MM.1S (cell line): ENCODE data around the gene ATG4B.
A peak's percentile ranks its signal among the peaks of the same experiment; 100 is the strongest.
"Not testable (repeated sequence)": the region's sequence is repeated elsewhere in the genome, so short reads cannot be mapped to it uniquely, and the experiment has no call there.

Experiments
- DNase-seq: peaks from one replicate; pipeline ENCODE4 v3.0.0-alpha.2; 2015
- H2AFZ ChIP-seq: fragments of 300-600 bp; sonication (generic); 2 replicates; pipeline ENCODE4 v1.6.0; 2016; ENCODE audit warnings: antibody characterized with exemption, low read length
- H3F3A ChIP-seq: fragments of 300-600 bp; sonication (generic); 2 replicates; pipeline ENCODE4 v1.6.1; 2016; ENCODE audit warnings: mild to moderate bottlenecking, antibody characterized with exemption, low read length, moderate library complexity, mixed read lengths; ENCODE audit not compliant: insufficient read depth
- H3K27ac ChIP-seq: fragments of 300-600 bp; sonication (generic); 2 replicates; pipeline ENCODE4 v1.5.1; 2016; ENCODE audit warnings: mild to moderate bottlenecking, low read length
- H3K27me3 ChIP-seq: fragments of 300-600 bp; sonication (generic); replicated peaks from 2 replicates; pipeline ENCODE4 v1.6.0; 2016; ENCODE audit warnings: low read length; ENCODE audit not compliant: insufficient read depth
- H3K36me3 ChIP-seq: fragments of 300-600 bp; sonication (generic); replicated peaks from 2 replicates; pipeline ENCODE4 v1.6.1; 2016; ENCODE audit warnings: mild to moderate bottlenecking, low read length, mixed read lengths; ENCODE audit not compliant: insufficient read depth
- H3K4me1 ChIP-seq: fragments of 300-600 bp; sonication (generic); 2 replicates; pipeline ENCODE4 v1.6.1; 2016; ENCODE audit warnings: low read length, mixed read lengths
- H3K4me2 ChIP-seq: fragments of 300-600 bp; sonication (generic); 2 replicates; pipeline ENCODE4 v1.6.0; 2016; ENCODE audit warnings: low read depth, low read length
- H3K4me3 ChIP-seq: fragments of 300-600 bp; sonication (generic); 2 replicates; pipeline ENCODE4 v1.5.1; 2016; ENCODE audit warnings: low read length, mixed read lengths
- H3K79me2 ChIP-seq: fragments of 300-600 bp; sonication (generic); 2 replicates; pipeline ENCODE4 v1.6.1; 2016; ENCODE audit warnings: mixed run types, low read length, mixed read lengths
- H3K9ac ChIP-seq: fragments of 300-600 bp; sonication (generic); 2 replicates; pipeline ENCODE4 v1.6.1; 2016; ENCODE audit warnings: low read length, mixed read lengths
- H3K9me2 ChIP-seq: fragments of 300-600 bp; sonication (generic); replicated peaks from 2 replicates; pipeline ENCODE4 v1.6.1; 2016; ENCODE audit warnings: mild to moderate bottlenecking, low read length, mixed read lengths; ENCODE audit not compliant: insufficient read depth
- H3K9me3 ChIP-seq: fragments of 300-600 bp; sonication (generic); replicated peaks from 2 replicates; pipeline ENCODE4 v1.6.1; 2016; ENCODE audit warnings: mild to moderate bottlenecking, low read length, mixed read lengths; ENCODE audit not compliant: insufficient read depth
- H4K20me1 ChIP-seq: fragments of 300-600 bp; sonication (generic); 2 replicates; pipeline ENCODE4 v1.6.1; 2016; ENCODE audit warnings: mild to moderate bottlenecking, low read length, moderate library complexity, mixed read lengths; ENCODE audit not compliant: insufficient read depth
- EZH2 ChIP-seq: fragments of 300-600 bp; sonication (generic); optimal IDR thresholded peaks from 2 replicates; pipeline ENCODE3; 2017; ENCODE audit warnings: low read depth, mild to moderate bottlenecking, antibody characterized with exemption, low read length, mixed read lengths
- EZH2phosphoT487 ChIP-seq: fragments of 300-600 bp; sonication (generic); IDR thresholded peaks from 2 replicates; pipeline ENCODE4 v1.6.1; 2018; ENCODE audit warnings: antibody characterized with exemption, low read length
- TF ChIP-seq, protein P1 (sequence below): fragments of 300-600 bp; sonication (generic); IDR thresholded peaks from 2 replicates; pipeline ENCODE4 v1.5.1; 2016; ENCODE audit warnings: antibody characterized with exemption, low read length, mixed read lengths

ATG4B gene

DNA sequence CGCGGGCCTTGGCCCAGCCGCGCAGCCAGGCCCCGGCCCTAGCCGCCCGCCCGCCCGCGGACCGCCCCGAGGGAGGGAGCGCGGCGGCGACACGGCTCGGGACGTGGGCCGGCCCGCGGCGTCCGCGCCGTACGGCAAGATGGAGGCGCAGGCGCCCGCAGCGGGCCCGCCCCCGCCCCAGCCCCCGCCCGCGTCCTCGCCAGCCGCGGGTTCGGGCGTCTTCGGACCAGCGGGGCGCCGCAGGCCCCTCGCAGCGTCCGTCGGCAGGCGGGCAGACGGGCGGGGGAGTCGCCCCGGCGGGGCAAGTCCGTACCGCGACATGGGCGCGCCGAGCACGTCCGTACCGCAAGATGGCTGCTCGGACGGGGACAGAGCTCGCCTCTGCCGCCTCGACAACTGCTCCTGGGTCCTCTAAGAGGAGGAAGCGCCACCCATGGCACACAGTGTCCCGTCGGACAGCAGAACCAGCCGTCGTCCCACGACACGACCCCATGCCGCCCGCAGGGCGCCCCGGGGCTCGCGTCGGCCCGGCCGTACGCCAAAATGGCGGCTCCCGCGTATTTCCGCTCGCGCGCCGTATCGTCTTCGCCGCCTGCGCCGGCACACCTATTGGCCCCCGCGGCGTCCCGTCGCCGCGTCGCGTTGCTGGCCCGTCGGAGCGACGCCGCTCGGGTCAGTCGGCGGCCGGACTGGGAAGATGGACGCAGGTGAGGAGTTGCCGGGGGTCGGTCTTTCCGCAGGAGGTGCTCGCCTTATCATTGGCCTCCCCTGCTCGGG lies at the start of gene ATG4B, which contains the start of gene THAP4:
Gene ATG4B, plus strand, starts transcription at position 676 of the 777 bp plus-strand sequence. Its CDS starts 22 bp downstream, at position 698.
Gene THAP4, minus strand, starts transcription at position 141 of the 777 bp plus-strand sequence. CDS start 141 bp downstream, outside the sequence.
- Histone ChIP-seq H3F3A (0 out of 2 replicates have a peak, but pooled peaks cover 2% of the 10 kb centered on the region), H3K9me2 (no peaks in the 10 kb centered on the region), H3K36me3 (no peaks in the 10 kb centered on the region), H3K4me2 (peak within 1 kb of the TSS; percentile 90), H3K79me2 (peaks cover 82% of the 10 kb centered on the region), H3K27me3 (no peaks in the 10 kb centered on the region), H3K4me1 (peaks cover 16% of the 10 kb centered on the region), H4K20me1 (no peaks in the 10 kb centered on the region), H3K9ac (peak within 1 kb of the TSS; percentile 93), H2AFZ (peak within 1 kb of the TSS; percentile 91), H3K9me3 (no peaks in the 10 kb centered on the region), H3K4me3 (peak within 1 kb of the TSS; percentile 87), H3K27ac (peak within 1 kb of the TSS; percentile 85)
- TF ChIP-seq EZH2 = no peak
- no peak for TF ChIP-seq EZH2phosphoT487
- TF ChIP-seq, protein P1, sequence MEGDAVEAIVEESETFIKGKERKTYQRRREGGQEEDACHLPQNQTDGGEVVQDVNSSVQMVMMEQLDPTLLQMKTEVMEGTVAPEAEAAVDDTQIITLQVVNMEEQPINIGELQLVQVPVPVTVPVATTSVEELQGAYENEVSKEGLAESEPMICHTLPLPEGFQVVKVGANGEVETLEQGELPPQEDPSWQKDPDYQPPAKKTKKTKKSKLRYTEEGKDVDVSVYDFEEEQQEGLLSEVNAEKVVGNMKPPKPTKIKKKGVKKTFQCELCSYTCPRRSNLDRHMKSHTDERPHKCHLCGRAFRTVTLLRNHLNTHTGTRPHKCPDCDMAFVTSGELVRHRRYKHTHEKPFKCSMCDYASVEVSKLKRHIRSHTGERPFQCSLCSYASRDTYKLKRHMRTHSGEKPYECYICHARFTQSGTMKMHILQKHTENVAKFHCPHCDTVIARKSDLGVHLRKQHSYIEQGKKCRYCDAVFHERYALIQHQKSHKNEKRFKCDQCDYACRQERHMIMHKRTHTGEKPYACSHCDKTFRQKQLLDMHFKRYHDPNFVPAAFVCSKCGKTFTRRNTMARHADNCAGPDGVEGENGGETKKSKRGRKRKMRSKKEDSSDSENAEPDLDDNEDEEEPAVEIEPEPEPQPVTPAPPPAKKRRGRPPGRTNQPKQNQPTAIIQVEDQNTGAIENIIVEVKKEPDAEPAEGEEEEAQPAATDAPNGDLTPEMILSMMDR = no peak
- DNase-seq = peak; percentile 88

DNA sequence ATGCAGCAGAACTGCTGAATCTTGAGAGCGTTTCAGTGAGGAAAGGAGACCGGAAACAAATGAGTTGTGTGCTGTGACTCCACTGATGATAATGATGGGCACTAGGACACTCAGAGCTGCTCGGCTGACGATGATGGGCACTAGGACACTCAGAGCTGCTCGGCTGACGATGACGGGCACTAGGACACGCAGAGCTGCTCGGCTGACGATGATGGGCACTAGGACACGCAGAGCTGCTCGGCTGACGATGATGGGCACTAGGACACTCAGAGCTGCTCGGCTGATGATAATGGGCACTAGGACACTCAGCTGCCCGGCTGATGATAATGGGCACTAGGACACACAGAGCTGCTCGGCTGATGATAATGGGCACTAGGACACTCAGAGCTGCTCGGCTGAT lies 47.6 kb upstream of the ATG4B start:
- H3K4me3 ChIP-seq, H3F3A ChIP-seq, H3K27me3 ChIP-seq, H3K79me2 ChIP-seq, H3K9ac ChIP-seq, H3K4me2 ChIP-seq, H3K9me3 ChIP-seq, H3K9me2 ChIP-seq, H3K36me3 ChIP-seq, DNase-seq, H3K27ac ChIP-seq, H3K4me1 ChIP-seq, H2AFZ ChIP-seq, H4K20me1 ChIP-seq: not testable (repeated sequence)

DNA sequence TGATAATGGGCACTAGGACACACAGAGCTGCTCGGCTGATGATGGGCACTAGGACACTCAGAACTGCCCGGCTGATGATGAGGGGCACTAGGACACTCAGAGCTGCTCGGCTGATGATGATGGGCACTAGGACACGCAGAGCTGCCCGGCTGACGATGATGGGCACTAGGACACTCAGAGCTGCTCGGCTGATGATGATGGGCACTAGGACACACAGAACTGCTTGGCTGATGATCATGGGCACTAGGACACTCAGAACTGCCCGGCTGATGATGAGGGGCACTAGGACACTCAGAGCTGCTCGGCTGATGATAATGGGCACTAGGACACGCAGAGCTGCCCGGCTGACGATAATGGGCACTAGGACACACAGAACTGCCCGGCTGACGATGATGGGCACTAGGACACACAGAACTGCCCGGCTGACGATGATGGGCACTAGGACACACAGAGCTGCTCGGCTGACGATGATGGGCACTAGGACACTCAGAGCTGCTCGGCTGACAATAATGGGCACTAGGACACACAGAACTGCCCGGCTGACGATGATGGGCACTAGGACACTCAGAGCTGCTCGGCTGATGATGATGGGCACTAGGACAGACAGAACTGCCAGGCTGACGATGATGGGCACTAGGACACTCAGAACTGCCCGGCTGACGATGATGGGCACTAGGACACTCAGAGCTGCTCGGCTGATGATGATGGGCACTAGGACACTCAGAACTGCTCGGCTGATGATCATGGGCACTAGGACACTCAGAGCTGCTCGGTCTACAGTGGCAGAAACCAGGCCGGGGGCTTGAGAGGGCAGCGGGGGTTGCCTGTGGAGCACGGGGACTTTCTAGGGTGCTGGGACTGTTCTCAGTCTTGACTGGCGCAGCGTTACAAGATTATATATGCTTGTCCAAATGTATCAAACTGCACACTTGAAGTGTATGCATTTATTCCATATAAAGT lies 46.7 kb upstream of the ATG4B start:
- H3K9me2 ChIP-seq, H3K4me3 ChIP-seq, H3K27me3 ChIP-seq, H3F3A ChIP-seq, H4K20me1 ChIP-seq, DNase-seq, H3K4me1 ChIP-seq, H3K9ac ChIP-seq, H3K79me2 ChIP-seq, H3K9me3 ChIP-seq, H3K36me3 ChIP-seq, H2AFZ ChIP-seq, H3K4me2 ChIP-seq, H3K27ac ChIP-seq: not testable (repeated sequence)

DNA sequence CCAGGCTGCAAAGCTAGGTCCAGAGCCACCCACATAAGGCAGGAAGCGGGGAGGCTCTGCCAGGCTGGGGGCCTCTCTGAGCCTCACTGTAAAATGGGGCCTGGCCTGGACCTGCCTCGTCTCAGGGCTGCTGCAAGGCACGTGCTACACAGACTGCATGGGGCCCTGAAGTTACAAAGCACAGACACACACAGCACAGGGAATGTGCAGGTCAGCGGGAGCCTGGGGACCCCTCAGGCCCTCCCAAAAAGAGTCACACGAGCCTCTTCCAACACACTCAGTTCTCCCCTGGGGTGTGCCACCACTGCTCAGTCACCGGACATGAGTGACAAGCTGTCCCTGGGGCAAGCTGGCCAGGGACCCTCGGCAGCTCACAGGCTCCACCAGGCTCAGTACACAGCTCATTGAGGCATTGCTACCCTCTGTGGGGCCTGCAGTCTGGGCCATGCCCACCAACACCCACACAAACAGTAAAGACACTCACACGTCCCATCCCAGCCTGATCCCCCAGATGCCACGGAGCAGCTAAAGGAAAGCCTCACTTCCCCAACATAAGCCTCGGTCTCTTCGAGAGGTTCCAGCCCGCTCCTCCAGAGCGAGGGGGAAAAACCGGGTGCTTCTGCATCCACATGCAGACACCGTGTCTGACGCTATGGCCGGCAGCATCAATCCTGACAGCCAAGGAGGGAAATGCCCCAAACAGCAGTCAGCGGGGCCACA lies 45.2 kb upstream of the ATG4B start:
- H3K27me3 ChIP-seq = no peaks in the 10 kb centered on the region

More for the DNA sequence above, 45.2 kb upstream of the ATG4B start:
- no peak overlapping the region for H3K4me2 ChIP-seq
- H3K27ac ChIP-seq = no peak overlapping the region
- DNase-seq = no peak
- no peak overlapping the region for H2AFZ ChIP-seq
- H3K79me2 ChIP-seq = no peaks in the 10 kb centered on the region
- H3K9me2 ChIP-seq = no peaks in the 10 kb centered on the region
- H3K36me3 ChIP-seq = no peaks in the 10 kb centered on the region
- H3K9me3 ChIP-seq = no peaks in the 10 kb centered on the region
- no peaks in the 10 kb centered on the region for H3F3A ChIP-seq
- H4K20me1 ChIP-seq = no peaks in the 10 kb centered on the region
- no peaks in the 10 kb centered on the region for H3K4me1 ChIP-seq
- TF ChIP-seq, protein P1 = no peak
- no peak for TF ChIP-seq EZH2phosphoT487
- no peak for TF ChIP-seq EZH2
- H3K4me3 ChIP-seq = no peak overlapping the region
- H3K9ac ChIP-seq = no peak overlapping the region
